ENCODE measurements around the gene HSPA13.
"Not testable (repeated sequence)": the region's sequence is repeated elsewhere in the genome, so short reads cannot be mapped to it uniquely, and the experiment has no call there.

HSPA13 gene, protein sequence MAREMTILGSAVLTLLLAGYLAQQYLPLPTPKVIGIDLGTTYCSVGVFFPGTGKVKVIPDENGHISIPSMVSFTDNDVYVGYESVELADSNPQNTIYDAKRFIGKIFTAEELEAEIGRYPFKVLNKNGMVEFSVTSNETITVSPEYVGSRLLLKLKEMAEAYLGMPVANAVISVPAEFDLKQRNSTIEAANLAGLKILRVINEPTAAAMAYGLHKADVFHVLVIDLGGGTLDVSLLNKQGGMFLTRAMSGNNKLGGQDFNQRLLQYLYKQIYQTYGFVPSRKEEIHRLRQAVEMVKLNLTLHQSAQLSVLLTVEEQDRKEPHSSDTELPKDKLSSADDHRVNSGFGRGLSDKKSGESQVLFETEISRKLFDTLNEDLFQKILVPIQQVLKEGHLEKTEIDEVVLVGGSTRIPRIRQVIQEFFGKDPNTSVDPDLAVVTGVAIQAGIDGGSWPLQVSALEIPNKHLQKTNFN

DNA sequence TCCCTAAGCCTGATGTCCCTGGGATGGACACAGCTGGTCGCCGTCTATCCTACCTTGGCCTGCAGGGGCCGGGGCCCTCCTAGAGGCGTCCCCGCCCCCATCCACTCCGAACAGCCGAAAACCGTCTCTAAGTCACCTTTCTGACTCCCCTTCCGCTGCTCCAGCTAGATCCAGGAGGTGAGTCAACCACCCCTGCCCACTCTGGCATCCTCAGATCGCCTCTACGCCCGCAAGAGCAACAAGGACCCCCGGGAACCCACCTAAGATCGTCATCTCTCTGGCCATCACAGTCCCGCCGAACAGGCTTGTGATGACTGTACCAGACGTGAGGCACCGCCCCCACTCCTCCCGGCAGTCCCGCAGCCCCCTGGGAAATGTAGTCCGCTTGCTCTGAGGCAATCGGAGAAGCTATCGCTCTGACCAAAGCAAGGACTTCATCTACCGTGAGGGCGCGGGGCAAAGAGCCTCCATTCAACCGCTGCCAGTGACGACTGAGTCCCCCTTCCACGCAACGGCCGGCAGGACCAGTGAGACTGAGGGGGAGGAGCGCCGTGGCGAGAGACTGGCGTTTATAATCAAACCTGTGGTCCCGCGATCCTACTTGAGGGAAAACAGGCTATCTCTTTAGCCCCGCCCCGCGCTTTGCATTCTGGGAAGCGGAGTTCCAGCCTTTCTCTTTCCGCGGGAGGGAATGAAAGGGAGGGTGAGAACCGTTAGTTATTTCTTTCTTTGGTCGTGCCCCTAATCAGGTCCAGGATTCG lies at the start of gene HSPA13:
HSPA13 (minus strand) TSS at position 312 of the 761 bp plus-strand sequence; CDS start at position 285, 27 bp downstream.
- DNase-seq = peak; percentile 100

DNA sequence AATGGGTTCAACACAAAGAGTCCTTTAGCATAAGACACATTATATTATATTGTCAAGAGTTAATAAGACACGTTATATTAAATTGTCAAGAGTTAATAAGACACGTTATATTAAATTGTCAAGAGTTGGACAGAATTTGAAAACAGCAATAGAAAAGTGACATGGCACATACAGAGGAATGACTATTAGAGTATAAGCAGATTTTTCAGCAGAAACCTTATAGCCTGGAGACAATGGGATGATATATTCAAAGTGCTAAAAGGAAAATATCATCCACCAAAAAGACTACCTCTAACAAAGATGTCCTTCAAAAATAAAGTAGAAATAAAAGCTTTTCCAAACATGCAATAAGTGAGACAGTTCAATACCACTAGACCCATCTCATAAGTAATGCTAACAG lies 36.0 kb upstream of the HSPA13 start:
- no peak for DNase-seq

DNA sequence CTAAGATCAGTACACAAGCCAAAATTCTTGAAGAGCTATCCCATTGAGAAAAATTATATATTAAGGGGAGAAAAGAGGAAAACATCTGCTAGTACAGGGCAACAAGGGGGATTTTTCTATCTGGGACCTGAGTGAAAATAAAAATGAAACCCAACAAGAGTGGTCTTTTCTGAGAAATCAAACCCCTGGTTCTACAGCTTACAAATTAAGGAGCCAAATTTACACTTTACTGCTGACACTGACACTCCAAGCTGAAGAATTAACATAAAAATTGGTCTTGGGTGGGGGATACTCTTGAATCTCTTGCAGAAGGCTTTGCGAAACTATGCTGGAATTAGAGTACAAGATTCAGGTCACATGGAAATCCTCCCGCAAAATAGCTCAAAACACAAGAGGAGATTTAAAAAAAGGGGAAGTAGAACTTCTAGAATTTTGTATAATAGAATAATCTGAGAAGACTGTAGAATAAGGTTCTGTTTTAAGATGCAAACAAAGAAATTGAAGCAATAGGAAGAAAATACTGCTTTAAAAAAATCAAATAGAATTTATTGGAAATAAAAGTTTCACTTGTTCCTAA lies 32.1 kb upstream of the HSPA13 start:
- DNase-seq = no peak

DNA sequence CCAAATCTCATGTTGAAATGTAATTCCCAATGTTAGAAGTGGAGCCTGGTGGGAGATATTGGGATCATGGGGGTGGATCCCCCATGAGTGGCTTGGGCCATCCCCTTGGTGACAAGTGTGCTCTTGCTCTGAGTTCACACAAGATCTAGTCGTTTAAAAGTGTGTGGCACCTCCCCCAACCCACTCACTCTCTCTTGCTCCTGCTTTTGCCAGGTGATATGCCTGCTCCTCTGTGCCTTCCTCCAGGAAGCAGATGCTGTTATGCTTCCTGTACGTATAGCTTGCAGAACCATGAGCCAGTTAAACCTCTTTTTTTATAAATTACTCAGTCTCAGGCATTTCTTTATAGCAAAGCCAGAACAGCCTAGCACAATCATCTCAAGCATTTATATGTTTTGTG lies 23.0 kb upstream of the HSPA13 start:
- no peak for DNase-seq

DNA sequence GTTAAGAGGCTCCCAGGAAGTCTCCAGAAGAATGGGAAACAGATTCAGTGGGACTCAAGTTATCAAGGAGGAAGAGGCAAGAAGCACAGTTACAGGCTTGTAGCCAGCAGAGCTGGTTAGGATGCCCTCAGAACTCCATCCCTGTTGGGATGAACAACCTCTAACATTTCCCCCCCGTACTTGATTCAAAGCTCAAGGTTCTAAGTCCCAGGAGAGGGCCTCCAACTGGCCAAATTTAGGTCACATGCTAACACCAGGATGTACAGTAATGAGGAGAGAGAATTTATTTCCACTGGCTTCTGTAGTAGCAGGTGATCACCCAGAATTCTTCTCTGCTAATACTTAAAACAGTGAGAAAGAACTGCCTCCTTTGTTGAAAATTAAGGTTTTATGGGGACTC lies 22.3 kb upstream of the HSPA13 start:
- DNase-seq = peak; percentile 7

DNA sequence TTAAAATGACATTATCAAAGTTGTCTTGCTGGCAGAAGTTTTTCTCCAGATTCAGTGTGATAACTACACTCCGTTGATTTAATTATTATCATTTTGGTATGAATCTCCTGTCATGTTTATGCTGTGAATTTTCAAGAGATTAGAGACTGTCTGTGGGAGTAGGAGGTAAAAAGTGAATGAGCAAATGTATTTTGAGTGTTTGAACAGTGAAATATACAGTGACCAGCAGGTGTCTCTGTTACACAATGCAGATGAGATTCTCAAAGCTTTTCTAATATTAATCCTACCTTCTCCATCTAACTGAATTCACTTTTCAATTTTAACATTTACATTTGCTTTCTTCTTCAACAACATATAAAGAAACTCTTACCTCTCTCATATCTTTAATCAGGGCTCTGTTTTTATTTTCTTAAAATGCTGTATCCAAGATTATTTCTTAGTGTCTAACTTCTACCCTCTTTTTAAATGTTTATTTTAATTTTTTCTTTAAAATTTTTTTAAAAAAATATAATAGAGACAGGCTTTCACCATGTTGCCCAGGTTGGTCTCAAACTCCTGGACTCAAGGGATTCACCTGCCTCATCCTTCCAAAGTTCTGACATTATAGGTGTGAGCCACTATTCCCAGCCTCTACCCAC lies 20.9 kb upstream of the HSPA13 start:
- DNase-seq = peak; percentile 55

DNA sequence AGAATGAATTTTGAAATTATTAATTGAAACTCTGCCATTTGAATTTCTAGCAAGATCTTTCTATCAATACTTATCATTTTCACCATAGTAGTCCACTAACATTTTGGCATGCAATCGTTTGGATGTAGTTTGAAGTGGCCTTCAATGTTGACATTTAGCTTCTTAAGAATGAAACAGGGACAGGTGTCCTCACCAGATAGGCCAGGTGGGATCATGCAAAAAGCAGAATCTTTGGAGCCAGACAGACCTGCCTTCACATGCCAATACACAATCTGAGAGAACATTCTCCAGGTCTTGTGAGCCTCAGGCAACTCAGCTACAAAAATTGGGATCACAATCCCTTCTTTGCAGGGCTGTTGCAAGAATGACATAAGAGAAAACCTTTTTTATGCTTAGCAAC lies 18.3 kb upstream of the HSPA13 start:
- no peak for DNase-seq

DNA sequence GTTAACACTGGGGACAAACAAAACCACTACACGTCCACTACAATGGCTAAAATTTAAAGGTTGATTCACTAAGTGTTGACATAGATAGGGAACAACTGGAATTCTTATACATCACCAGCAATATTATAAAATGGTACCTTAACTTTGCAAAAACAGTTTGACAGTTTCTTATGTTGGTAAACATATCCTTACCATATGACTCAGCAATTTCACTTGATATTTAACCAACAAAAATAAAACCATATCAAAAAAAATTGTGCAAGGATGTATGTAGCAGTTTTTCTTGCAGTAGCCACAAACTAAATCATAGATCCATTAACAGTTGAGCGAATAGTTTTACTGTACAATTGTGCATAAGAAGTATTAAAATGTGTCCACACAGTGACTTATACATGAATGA lies 5.3 kb upstream of the HSPA13 start:
- DNase-seq = no peak

DNA sequence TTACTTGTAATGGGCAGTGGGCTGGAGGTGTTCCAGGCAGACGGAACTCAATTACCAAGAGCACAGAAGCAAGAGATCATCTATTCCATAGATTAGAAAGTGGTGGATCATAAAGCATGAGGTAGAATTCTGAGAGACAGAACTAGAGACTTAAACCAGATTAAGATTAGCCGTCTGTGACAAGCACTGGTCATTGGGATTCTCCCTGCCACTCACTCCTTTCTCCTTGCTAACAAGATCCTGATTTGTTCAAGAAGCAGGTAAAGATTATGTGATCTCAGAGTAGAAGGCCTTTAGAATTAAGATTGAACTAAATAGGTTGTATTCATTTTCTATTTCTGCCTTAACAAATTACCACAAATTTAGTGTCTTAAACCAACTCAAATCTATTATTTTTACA lies 1.5 kb upstream of the HSPA13 start:
- no peak for DNase-seq

DNA sequence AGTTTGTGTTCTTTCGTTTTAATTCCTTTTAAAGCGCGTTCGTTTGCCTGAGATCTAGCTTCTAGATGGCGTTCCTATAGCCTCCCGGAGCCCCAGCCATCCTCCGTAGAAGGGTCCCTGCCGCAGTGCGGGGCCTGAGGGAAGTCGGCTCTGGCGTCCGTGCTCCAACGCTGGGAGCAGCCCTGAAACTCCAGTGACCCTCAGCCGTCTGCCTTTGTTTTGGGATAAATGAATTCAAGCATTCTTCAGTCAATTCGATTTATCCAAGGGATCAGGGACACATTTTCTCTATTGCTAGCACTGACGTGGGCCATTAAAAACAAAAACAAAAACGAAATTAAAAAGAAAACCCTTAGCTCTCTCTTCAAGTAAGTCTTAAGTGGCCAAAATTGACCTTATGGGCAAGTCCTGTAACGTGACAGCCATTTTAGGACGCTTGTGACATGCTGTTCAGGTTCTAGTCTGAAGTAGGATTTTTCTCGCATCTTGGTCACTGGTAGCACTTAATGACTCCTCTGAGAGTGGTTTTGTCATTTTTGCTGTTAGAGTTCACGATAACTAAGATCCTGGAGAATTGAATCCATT lies 742 bp upstream of the HSPA13 start:
- peak; percentile 60 for DNase-seq

DNA sequence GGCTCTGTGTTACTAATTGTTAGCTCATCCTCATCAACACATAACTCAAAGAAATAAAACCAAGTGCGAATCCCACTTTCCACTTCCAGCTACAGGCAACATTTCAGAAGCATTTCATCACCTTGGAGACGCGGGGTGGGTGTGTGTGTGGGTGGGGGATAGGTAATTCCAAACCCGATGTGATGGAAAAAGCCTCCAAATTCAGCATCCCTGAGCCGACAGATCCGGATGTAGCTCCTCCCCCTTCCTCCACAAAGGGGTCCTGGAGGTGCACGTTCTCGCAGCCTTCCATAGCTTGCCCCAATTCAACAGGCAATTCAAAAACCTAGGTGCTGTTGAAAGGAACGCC lies 486 bp downstream of the HSPA13 start:
- DNase-seq = peak; percentile 79

DNA sequence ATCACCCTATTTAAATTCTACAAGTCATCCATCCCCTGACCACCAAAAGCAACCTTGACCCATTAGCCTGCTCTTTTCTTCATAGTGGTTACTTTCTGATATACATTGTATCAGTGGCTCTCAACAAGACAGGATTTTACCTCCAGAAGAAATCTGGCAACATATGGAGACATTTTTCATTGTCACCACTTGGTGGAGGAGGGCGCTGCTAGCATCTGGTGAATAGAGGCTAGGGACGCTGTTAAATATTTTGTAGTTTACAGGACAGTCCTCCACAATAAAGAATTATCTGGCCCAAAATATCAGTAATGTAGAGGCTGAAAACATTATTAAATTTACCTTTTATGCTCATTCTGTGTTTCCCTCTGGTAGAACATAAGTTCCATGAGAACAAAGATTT lies 6.1 kb downstream of the HSPA13 start:
- no peak for DNase-seq

DNA sequence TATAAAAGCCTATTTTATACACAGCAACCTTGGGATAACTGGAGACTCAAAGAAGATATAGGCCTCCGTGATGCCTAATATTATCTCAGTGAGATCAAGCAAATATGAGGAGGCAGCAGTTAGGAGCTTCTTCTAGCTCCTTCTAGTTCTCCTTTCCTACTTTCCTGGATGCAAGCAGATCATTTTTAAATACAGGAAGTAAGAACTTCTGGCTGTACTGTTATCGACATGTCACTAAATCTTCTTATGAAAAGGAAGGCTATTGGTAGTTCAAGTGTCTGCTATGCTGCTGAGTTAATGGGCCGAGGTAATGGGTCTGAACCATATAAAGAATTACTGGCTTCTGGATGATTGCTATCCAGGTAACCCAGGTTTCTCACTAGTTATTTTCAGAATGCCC lies 15.9 kb downstream of the HSPA13 start:
- no peak for DNase-seq

DNA sequence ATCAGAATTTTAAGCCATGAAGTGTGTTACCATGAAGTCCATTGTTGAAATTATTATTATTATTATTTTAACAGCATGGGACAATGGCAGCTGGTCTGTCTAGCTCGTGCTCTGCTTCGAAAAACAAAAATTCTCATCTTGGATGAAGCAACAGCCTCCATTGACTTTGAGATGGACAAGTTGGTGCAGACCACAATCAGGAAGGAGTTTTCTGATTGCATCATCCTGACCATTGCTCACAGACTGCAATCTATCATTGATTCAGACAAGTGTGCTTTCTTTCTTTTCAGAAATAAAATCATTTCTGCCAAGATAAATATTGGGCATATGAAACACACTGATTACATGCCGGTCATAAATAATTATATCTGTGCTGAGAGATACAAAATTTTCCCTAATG lies 21.0 kb downstream of the HSPA13 start:
- DNase-seq = no peak

DNA sequence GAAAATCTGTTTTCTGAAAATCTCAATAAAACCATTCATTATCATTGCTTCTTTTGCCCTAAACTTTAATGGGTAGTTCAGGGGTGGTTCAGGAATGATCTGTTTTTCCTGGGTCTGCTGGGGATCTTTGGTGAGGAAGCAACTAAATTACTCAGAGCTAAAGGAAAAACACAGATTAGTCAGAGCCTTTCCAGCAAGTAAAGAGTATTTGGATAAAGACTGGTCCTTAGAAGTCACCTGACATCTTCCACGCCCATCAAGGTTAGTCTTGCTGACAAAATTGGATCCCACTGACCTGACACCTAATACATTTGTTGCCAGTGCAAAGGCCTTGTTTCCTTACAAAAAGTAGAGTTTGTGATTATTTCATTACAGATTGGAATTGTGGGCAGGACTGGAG lies 24.2 kb downstream of the HSPA13 start:
- DNase-seq = no peak

DNA sequence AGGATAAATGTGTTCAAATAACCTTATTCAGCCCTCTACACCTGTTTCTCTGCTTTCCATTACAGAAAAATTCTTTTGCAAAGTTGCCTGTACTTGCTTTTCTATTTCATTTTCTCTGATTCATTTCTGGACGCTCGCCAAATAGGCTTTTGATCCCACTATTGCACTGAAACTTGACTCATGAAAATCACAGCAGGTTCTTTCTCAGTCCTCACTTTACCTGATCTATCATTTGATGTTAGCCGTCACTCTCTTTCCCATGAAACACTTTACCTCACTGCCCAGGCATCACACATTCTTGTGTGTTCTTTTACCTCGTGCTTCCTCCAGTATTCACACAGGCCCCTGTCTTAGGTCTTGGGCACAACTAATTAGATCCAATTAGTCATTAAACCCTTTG lies 26.2 kb downstream of the HSPA13 start:
- DNase-seq = peak; percentile 20

DNA sequence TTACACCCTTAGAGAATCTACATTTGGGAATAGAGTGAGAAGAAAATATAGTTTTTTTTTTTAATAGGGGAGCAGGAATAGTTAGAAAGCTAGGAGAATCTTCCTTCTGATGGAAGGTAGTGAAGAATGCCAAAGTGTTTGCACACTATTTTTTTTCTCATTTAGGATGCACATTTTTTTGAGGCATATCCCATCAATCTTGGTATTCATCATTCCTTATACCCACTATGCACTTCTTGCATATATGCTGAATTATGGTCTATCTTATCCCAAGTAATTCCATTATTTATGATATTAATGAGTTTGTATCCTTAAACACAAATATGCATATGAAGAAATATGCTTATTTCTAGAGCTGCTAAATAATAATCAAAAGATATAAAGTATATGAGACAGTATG lies 28.4 kb downstream of the HSPA13 start:
- no peak for DNase-seq

DNA sequence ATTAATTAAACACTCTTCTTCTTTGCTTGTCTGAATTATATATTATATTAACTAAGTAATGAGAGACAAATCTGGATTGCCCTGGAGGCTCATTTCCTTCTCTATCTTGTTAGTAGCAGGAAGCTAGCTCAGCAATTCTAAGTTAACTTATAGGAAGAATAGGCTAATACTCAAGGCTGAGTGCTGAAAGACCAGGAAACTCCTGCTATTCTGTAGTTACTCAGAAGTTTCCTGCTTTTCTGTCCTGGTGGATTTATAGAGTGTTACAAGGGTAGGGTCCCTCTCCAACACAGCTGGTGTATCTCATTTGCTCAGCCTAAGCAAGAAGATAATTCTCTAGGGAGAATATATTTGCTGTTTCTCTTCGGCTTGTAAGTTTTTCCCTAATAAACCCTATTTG lies 29.2 kb downstream of the HSPA13 start:
- DNase-seq = no peak

DNA sequence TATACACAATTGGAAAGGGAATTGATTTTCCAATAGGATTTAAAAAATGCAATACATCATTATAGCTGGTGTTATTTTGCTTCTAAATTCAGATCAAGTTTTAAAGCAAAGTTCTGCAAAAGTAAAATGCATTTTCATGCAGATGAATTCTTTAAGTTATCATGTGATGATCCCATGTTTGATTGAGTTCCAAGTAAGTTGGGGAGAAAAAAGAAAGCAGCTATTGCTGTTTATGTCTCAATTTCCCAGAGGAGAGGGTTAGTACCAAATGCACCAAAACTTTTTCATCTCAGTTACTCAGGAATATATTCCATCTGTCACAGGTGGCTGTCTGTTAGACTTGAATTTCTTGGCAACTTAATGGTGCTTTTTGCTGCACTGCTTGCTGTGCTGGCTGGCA lies 29.7 kb downstream of the HSPA13 start:
- DNase-seq = no peak

DNA sequence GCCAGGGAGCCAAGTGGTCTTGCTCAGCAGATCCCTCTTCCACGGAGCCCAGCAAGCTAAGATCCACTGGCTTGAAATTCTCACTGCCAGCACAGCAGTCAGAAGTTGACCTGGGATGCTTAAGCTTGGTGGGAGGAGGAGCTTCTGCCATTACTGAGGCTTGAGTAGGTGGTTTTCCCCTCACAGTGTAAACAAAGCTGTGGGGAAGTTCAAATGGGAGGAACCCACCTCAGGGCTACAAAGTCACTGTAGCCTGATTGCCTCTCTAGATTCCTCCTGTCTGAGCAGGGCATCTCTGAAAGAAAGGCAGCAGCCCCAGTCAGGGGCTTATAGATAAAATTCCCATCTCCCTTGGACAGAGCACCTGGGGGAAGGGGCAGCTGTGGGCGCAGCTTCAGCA lies 55.6 kb downstream of the HSPA13 start:
- not testable (repeated sequence) for DNase-seq

DNA sequence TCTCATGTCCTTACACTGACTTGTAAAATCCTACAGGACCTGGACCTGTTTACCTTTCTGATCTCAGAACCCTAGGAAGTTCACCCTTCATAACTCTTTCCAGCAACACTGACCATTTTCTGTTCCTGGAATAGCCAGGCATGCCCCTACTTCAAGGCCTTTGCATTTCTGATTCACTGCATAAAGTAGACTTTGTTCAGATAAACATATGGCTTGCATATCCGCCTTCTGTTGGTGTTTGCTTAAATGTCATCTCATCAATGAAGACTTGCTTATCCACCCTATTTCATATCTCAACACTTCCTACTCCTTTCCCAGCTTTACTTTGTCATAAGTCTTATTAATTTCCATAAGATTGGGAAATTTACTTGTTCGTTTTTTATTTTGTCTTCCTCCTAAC lies 57.4 kb downstream of the HSPA13 start:
- no peak for DNase-seq
